Duodenal mucosa (tissue), 2 donors: ENCODE results near the gene PCID2.
"Not testable (repeated sequence)": the region's sequence is repeated elsewhere in the genome, so short reads cannot be mapped to it uniquely, and the experiment has no call there.

Experiments used
- H3K27ac ChIP-seq: one replicate; pipeline ENCODE4 v1.7.0; 2013; ENCODE audit warnings: low read depth, low read length
- H3K27me3 ChIP-seq, 2 donors: one replicate each; pipeline ENCODE4 v1.7.0; 2013; ENCODE audit warnings: low read length in 2 of 2, control low read depth in 1 of 2; ENCODE audit not compliant: insufficient read depth in 2 of 2, control insufficient read depth in 1 of 2
- H3K36me3 ChIP-seq, 2 donors: one replicate each; pipeline ENCODE4 v1.7.0; 2013; ENCODE audit warnings: low read length in 2 of 2, control low read depth in 1 of 2; ENCODE audit not compliant: insufficient read depth in 2 of 2, control insufficient read depth in 1 of 2
- H3K4me1 ChIP-seq, 2 donors: one replicate each; pipeline ENCODE4 v1.7.0; 2013; ENCODE audit warnings: low read length in 2 of 2, control low read depth in 1 of 2; ENCODE audit not compliant: insufficient read depth in 2 of 2, control insufficient read depth in 1 of 2
- H3K4me3 ChIP-seq, 2 donors: one replicate each; pipeline ENCODE4 v1.7.0; 2013; ENCODE audit warnings: low read length in 2 of 2, low read depth in 1 of 2
- H3K9ac ChIP-seq, 2 donors: one replicate each; pipeline ENCODE4 v1.7.0; 2013; ENCODE audit warnings: low read length in 2 of 2, low read depth in 1 of 2
- H3K9me3 ChIP-seq, 2 donors: one replicate each; pipeline ENCODE4 v1.7.0; 2013; ENCODE audit warnings: low read length in 2 of 2, control low read depth in 1 of 2; ENCODE audit not compliant: control insufficient read depth in 1 of 2

The PCID2 gene

DNA sequence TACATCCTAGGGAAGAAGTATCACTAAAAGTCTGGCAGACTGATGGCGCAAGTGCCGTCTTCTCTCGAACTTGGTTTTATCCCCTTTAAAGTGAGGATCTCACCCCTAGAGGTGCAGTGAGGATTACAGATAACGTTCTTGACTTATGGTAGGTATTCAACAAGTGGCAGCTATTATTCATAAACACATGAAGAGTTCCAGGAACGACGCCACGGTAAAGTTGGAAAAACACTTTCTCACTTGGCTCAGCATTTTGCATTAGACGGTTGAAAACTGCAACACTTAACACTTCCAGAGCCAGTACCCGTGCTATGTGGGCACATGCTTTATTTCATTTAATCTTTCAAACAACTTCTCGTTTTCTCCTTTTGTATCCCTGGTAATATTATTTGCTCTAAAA lies 41.3 kb downstream of the PCID2 start:
- no peak overlapping the region for H3K9ac ChIP-seq
- H3K9me3 ChIP-seq: no peaks in the 10 kb centered on the region
- H3K4me1 ChIP-seq: peaks cover 3 to 6% of the 10 kb centered on the region in 2 donors
- H3K4me3 ChIP-seq: no peak overlapping the region
- peaks cover 9 to 10% of the 10 kb centered on the region in 2 donors for H3K27me3 ChIP-seq
- no peak overlapping the region for H3K27ac ChIP-seq
- peaks cover 10 to 13% of the 10 kb centered on the region in 2 donors for H3K36me3 ChIP-seq

- Histone ChIP-seq H3K4me1 (peaks cover 3 to 6% of the 10 kb centered on the region in 2 donors), H3K4me3 (no peak overlapping the region), H3K9me3 (no peaks in the 10 kb centered on the region), H3K9ac (no peak overlapping the region), H3K27me3 (peaks cover 9 to 10% of the 10 kb centered on the region in 2 donors), H3K27ac (no peak overlapping the region), H3K36me3 (peaks cover 7 to 9% of the 10 kb centered on the region in 2 donors)
These were observed 41.8 kb downstream of the PCID2 start for GRCh38 chr13:113166681-113167080.

DNA sequence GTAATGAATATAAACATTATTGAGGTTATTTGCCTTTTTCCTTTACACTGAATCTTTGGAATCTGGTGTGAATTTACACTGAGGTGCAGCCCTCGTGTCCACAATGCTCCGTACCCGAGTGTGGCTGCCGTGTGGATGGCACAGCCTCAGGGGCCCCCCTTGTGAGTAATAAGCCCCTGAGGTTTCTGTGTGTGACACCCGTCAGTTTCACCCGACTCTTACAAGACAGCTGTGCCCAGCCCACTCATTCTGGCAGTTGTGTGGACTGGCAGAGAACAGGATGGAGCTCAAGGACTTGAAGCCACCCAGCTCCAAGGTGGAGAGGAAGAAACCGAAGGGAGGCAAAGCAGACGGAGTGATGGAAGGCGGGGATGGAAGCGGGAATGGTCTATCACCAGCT lies 42.2 kb downstream of the PCID2 start:
- no peak overlapping the region for H3K9ac ChIP-seq
- no peak overlapping the region for H3K4me3 ChIP-seq
- peaks cover 3 to 6% of the 10 kb centered on the region in 2 donors for H3K4me1 ChIP-seq
- no peaks in the 10 kb centered on the region for H3K9me3 ChIP-seq
- H3K27ac ChIP-seq: no peak overlapping the region
- H3K36me3 ChIP-seq: peaks cover 4 to 5% of the 10 kb centered on the region in 2 donors
- H3K27me3 ChIP-seq: peaks cover 12 to 13% of the 10 kb centered on the region in 2 donors

DNA sequence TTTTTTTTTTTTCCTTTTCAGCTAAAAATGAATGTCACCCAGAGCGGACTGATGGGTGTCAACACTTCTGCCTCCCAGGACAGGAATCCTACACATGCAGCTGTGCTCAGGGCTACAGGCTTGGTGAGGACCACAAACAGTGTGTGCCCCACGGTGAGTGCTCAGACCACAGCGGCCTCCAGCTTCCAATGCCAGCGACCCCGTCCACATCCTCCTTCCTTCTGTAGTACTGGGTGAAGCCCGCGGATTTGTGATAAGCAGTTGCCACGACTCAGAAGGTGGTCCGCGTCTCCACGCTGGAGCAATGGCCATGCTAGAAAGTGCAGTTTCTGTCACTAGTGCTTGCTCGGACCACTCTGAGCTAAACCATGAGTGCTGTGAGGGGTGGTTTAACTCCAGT lies 44.0 kb downstream of the PCID2 start:
- Histone ChIP-seq H3K9ac (no peak overlapping the region), H3K4me1 (no peaks in the 10 kb centered on the region), H3K27me3 (peaks cover 14 to 16% of the 10 kb centered on the region in 2 donors), H3K9me3 (no peaks in the 10 kb centered on the region), H3K27ac (no peak overlapping the region), H3K4me3 (no peak overlapping the region), H3K36me3 (peaks cover under 1 to 3% of the 10 kb centered on the region in 2 donors)

GRCh38 chr13:113162783-113163685 lies 45.4 kb downstream of the PCID2 start:
- Histone ChIP-seq H3K4me3 (no peak overlapping the region), H3K36me3 (no peaks in the 10 kb centered on the region), H3K4me1 (peaks cover 0 to 6% of the 10 kb centered on the region in 2 donors), H3K9ac (no peak overlapping the region), H3K27ac (no peak overlapping the region), H3K9me3 (no peaks in the 10 kb centered on the region), H3K27me3 (peaks cover 14 to 16% of the 10 kb centered on the region in 2 donors)

GRCh38 chr13:113161975-113162374 lies 46.5 kb downstream of the PCID2 start:
- peaks cover 14 to 16% of the 10 kb centered on the region in 2 donors for H3K27me3 ChIP-seq
- H3K36me3 ChIP-seq, H3K9ac ChIP-seq, H3K4me3 ChIP-seq, H3K9me3 ChIP-seq, H3K4me1 ChIP-seq, H3K27ac ChIP-seq: not testable (repeated sequence)

GRCh38 chr13:113161433-113161832 lies 47.0 kb downstream of the PCID2 start:
- Histone ChIP-seq H3K9me3 (no peaks in the 10 kb centered on the region), H3K4me1 (peaks cover 0 to 8% of the 10 kb centered on the region in 2 donors), H3K9ac (no peak overlapping the region), H3K27me3 (peaks cover 14 to 16% of the 10 kb centered on the region in 2 donors), H3K27ac (no peak overlapping the region), H3K4me3 (no peak overlapping the region), H3K36me3 (no peaks in the 10 kb centered on the region)

DNA sequence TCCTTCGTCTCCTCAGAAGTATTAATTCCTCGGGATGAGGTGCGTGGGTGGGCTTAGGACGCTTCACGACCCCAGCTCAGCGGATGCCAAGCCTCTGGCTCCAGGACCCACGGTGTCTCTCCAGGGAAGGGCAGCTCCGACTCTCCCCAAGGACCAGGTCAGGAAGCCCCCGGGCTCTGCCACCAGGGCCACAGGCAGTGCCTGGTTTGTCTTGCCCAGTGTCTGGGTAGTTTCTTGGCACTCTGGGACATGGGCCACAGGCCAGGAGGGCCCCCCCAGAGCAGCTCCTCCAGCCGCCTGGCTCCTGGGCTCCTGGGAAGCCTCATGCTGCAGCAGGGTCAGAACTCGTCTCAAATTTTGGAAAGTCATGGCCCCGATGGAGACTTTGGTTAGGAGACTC lies 47.5 kb downstream of the PCID2 start:
- no peak overlapping the region for H3K9ac ChIP-seq
- H3K9me3 ChIP-seq: no peaks in the 10 kb centered on the region
- peaks cover 0 to 8% of the 10 kb centered on the region in 2 donors for H3K4me1 ChIP-seq
- peaks cover 14 to 16% of the 10 kb centered on the region in 2 donors for H3K27me3 ChIP-seq
- no peak overlapping the region for H3K4me3 ChIP-seq
- no peaks in the 10 kb centered on the region for H3K36me3 ChIP-seq
- H3K27ac ChIP-seq: no peak overlapping the region

DNA sequence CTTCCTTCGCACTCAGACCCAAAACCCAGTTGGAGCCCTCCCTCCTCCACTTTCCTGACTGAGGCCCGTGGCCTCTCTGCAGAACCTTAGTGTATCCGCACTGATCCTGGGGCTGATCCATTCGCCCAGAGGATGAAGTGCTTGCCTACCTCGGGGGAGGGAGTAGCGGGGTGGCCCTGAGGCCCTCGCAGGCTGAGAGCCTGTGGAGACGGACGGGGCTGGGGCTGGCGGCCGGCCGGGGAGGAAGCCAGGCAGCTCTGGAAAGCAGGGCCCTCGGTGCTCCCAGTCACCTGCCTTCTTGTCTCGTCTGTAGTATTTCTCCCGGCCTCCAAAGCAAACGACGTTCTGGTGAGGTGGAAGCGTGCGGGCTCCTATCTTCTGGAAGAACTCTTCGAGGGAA lies 48.8 kb downstream of the PCID2 start:
- H3K4me3 ChIP-seq: no peak overlapping the region

DNA sequence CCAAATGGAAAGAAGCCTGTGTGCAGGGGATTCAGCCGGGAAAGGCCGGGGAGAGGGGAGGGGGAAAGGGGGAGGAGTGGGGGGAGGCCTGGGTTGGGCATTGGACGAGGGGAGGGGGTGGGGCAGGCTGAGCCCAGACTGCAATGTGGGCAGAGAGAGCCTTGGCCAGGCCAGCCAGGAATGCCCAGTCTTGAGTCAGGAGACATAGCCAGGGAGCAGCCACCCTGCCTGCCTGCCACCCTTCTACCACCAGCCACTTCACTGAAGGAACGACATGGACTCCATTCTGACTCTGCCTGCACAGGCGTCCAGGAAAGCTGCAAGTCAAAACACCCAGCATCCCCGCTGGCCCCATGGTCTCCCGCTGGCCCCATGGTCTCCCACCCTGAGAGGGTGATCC lies 49.5 kb downstream of the PCID2 start:
- Histone ChIP-seq H3K36me3 (no peaks in the 10 kb centered on the region), H3K4me3 (no peak overlapping the region), H3K4me1 (peaks cover 3 to 8% of the 10 kb centered on the region in 2 donors), H3K9ac (no peak overlapping the region), H3K27me3 (peaks cover 12 to 14% of the 10 kb centered on the region in 2 donors), H3K9me3 (no peaks in the 10 kb centered on the region), H3K27ac (no peak overlapping the region)

More for the DNA sequence above, 48.8 kb downstream of the PCID2 start:
- H3K9me3 ChIP-seq: no peaks in the 10 kb centered on the region
- H3K9ac ChIP-seq: no peak overlapping the region
- H3K27me3 ChIP-seq: peaks cover 14 to 16% of the 10 kb centered on the region in 2 donors
- H3K27ac ChIP-seq: no peak overlapping the region
- peaks cover 0 to 8% of the 10 kb centered on the region in 2 donors for H3K4me1 ChIP-seq
- no peaks in the 10 kb centered on the region for H3K36me3 ChIP-seq
